SK-N-SH treated with all-trans-retinoic acid at 6 μM for 48 hours (cell line): ENCODE data around the gene MYT1.

Source experiments
- ISL1 ChIP-seq: fragments of 250-450 bp; sonication (Bioruptor Pico); IDR thresholded peaks from 2 replicates; pipeline ENCODE4 v2.1.2; 2022; ENCODE audit warnings: mild to moderate bottlenecking, moderate library complexity
- RARB ChIP-seq: fragments of 250-450 bp; sonication (Bioruptor Pico); IDR thresholded peaks from 2 replicates; pipeline ENCODE4 v1.8.0; 2021; ENCODE audit warnings: mild to moderate bottlenecking, moderate library complexity
- SNAI2 ChIP-seq: fragments of 250-450 bp; sonication (Bioruptor Pico); IDR thresholded peaks from 2 replicates; pipeline ENCODE4 v1.5.0; 2020; ENCODE audit warnings: mild to moderate bottlenecking, moderate library complexity
- ZNF70 ChIP-seq: fragments of 450-650 bp; formaldehyde crosslinking; IDR thresholded peaks from 2 replicates; pipeline ENCODE4 v1.5.0; 2020; ENCODE audit warnings: mild to moderate bottlenecking, moderate library complexity
- TF ChIP-seq, protein P1 (sequence below): fragments of 250-450 bp; sonication (Bioruptor Pico); IDR thresholded peaks from 2 replicates; pipeline ENCODE4 v1.5.1; 2020; ENCODE audit warnings: low read depth, mild to moderate bottlenecking, moderate library complexity
- TF ChIP-seq, protein P2 (sequence below): fragments of 250-450 bp; sonication (Bioruptor Pico); IDR thresholded peaks from 2 replicates; pipeline ENCODE4 v1.5.1; 2021; ENCODE audit warnings: mild to moderate bottlenecking, moderate library complexity

- TF ChIP-seq RARB (CRISPR knock-in tag) (no peak), ZNF70 (CRISPR knock-in tag) (no peak), SNAI2 (CRISPR knock-in tag) (no peak), ISL1 (CRISPR knock-in tag) (no peak)
- TF ChIP-seq, protein P1, sequence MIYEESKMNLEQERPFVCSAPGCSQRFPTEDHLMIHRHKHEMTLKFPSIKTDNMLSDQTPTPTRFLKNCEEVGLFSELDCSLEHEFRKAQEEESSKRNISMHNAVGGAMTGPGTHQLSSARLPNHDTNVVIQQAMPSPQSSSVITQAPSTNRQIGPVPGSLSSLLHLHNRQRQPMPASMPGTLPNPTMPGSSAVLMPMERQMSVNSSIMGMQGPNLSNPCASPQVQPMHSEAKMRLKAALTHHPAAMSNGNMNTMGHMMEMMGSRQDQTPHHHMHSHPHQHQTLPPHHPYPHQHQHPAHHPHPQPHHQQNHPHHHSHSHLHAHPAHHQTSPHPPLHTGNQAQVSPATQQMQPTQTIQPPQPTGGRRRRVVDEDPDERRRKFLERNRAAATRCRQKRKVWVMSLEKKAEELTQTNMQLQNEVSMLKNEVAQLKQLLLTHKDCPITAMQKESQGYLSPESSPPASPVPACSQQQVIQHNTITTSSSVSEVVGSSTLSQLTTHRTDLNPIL (CRISPR knock-in tag) = no peak
- TF ChIP-seq, protein P2, sequence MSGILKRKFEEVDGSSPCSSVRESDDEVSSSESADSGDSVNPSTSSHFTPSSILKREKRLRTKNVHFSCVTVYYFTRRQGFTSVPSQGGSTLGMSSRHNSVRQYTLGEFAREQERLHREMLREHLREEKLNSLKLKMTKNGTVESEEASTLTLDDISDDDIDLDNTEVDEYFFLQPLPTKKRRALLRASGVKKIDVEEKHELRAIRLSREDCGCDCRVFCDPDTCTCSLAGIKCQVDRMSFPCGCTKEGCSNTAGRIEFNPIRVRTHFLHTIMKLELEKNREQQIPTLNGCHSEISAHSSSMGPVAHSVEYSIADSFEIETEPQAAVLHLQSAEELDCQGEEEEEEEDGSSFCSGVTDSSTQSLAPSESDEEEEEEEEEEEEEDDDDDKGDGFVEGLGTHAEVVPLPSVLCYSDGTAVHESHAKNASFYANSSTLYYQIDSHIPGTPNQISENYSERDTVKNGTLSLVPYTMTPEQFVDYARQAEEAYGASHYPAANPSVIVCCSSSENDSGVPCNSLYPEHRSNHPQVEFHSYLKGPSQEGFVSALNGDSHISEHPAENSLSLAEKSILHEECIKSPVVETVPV (CRISPR knock-in tag) = no peak
These were observed 69.5 kb downstream of the MYT1 start for GRCh38 chr20:64233725-64234124.
